GM10266 (cell line): ENCODE measurements around the gene FAM151A.

Experiments used
- DNase-seq: peaks from one replicate; pipeline ENCODE4 v3.0.0; 2012; ENCODE audit errors: extremely low spot score
- CTCF ChIP-seq: IDR thresholded peaks from 2 replicates; pipeline ENCODE4 v1.5.1; 2012; ENCODE audit warnings: mild to moderate bottlenecking, low read depth; ENCODE audit not compliant: control insufficient read depth, insufficient read depth; ENCODE audit errors: missing control alignments

FAM151A gene

DNA sequence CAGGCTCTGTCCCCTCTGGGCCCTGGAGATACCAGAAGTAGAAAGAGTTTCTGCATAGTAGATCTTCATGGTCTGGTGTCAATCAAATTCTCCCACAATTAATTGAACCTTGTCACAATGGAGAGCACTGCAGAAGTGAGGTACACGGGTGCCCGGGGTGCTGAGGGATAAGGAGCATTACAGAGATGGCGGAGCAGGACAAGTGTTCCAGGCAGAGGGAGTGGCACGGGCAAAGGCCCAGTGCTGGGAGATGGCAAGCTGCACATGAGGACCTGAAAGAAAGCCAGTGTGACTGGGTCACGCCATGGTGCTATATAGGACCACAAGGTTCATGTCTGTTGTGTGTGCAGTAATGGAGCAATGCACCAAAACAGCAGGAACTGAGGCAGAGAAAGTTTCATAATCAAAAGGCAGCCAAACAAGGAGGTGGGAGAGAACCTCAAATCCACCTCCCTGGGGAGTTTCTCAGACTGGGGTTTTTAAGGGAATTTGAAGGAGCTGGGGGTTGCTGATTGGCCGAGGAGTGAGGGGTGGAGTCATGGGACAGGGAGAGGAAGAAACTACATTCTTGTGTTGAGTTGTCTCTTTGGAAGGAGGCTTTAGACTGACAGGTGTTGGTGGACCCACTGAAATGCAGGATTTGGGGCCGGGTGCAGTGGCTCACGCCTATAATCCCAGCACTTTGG, 47.6 kb downstream of the FAM151A start:
- no peak for TF ChIP-seq CTCF
- no peak for DNase-seq

DNA sequence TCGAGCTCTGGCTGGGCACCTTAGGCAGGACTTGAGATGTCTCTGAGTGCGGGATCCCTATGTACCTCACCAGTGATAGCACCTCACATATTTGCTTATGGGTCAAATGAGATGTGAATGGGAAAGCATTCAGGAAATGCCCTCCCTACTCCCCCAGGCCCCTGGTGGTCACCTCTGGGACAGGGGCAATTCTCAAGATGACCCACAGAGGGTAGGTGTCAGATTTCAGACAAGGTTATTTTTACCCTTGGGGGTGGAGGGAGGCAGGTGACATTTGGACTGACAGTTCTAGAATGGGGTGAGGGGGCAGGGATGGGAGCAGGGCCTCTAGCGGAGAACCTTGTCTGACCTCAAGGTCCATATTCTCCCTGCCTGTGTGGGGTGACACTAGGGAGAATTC, 48.2 kb downstream of the FAM151A start:
- no peak for TF ChIP-seq CTCF
- no peak for DNase-seq

DNA sequence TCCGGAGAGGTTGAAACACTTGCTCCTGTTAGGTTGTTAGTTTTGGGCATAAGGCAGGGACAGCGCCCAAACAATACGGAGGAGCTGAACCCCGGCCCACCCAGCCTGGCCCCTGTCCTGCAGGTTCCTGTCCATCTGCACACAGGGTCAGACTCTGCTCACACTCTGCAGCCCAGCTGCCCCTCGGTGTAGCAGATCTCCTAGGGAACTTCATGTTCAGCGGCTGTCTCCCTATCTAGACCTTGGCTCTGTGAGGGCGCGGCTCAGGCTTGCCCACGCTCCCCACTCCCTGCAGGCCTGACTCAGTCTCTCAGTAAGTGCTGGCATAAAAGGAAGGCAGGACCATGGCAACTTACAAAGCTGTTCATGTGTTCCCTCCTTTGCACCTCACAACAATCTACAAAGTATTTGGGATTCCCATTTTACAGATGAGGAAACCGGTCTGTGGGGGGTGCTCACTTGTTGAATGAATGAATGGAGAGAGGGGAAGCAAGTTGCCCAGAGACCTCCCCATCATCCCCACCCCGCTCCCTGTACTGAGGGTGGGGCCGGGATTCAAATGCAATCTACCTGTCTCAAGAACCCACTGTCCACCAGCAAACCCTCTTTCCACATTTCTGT, 49.1 kb downstream of the FAM151A start:
- TF ChIP-seq CTCF = no peak
- DNase-seq = no peak

DNA sequence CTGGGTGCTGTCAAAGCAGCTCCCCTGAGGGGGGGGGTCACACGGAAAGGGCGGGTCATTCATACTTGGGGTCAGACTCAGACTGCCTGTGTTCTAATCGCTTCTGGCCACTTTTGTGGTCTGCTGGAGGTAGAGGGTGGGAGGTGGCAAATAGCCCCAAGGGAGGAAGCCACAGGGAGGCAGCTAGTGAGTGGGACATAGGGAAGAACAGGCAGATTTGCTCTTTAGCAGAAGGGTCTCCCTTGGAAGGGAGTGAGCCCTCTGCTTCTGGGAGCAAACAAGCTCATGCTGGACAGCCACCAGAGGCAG, 50.8 kb downstream of the FAM151A start:
- no peak for TF ChIP-seq CTCF
- no peak for DNase-seq

DNA sequence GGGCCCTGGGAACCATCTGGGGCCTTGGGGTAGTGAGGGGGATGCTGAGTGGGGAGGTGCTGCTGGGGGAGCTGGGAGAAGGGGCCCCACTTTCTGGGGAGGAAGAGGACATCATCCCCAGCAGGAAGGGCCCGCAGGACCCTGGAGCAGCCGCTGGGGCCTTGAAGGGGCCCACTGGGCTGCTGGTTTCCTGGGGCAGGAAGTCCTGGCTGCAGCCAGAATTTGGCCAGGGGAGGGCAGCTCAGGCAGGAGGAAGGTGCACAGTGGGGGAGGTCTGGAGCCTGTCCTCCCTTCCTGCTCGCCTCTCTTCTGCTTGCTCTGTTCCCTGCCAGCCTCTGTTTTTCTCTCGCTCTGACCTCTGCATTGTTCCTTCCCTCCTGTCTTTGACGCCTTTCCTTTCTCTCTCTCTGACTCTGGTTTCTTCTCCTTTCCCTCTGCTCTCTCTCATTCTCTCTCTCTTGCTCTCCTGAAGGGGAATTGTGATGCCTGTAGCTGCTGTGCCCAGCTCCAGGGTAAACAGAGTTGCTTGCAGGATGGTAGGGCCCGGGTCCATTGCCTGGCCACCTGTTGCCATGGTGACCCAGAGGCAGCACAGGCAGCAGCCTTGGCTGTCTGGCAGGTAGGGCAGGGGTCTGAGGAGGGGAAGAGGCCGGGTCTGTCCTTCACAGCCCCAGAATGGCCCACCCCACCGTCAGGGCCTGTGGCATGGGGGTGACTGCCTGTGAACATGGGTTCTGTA, 51.4 kb downstream of the FAM151A start:
- DNase-seq = no peak
- no peak for TF ChIP-seq CTCF

- no peak for DNase-seq
- TF ChIP-seq CTCF = no peak
Observed at GRCh38 chr1:54571326-54571725, 52.0 kb downstream of the FAM151A start.

- no peak for DNase-seq
- no peak for TF ChIP-seq CTCF
Observed at GRCh38 chr1:54570161-54570560, 53.2 kb downstream of the FAM151A start.
